AML-193 (cell line): Measurements from ENCODE around the gene ADAMTS17.

Experiments
- DNase-seq, 2 experiments: peaks; one replicate each; lab custom pipeline; 2025; lab: John Stamatoyannopoulos, UW

The ADAMTS17 gene

GRCh38 chr15:100249096-100249815 is 92.5 kb downstream of the ADAMTS17 start:
- no peak for DNase-seq

- DNase-seq, result no peak
These were observed 93.5 kb downstream of the ADAMTS17 start for GRCh38 chr15:100248236-100248635.

- DNase-seq, result no peak
These were observed 94.2 kb downstream of the ADAMTS17 start for GRCh38 chr15:100247228-100248225.

GRCh38 chr15:100245855-100246254 is 95.9 kb downstream of the ADAMTS17 start:
- DNase-seq, result no peak

GRCh38 chr15:100245487-100245820 is 96.3 kb downstream of the ADAMTS17 start:
- DNase-seq, result no peak

- no peak for DNase-seq
These were observed 96.8 kb downstream of the ADAMTS17 start for GRCh38 chr15:100244796-100245486.

- DNase-seq, result no peak
These were observed 98.8 kb downstream of the ADAMTS17 start for GRCh38 chr15:100242989-100243388.

- DNase-seq, result no peak
These were observed 99.9 kb downstream of the ADAMTS17 start for GRCh38 chr15:100241572-100242482.

- no peak for DNase-seq
These were observed 104.6 kb downstream of the ADAMTS17 start for GRCh38 chr15:100236981-100237720.

GRCh38 chr15:100235030-100235617 is 106.7 kb downstream of the ADAMTS17 start:
- DNase-seq, result no peak

GRCh38 chr15:100234158-100235029 is 107.4 kb downstream of the ADAMTS17 start:
- no peak for DNase-seq

GRCh38 chr15:100230784-100231183 is 111.0 kb downstream of the ADAMTS17 start:
- DNase-seq, result no peak

GRCh38 chr15:100229181-100230163 is 112.3 kb downstream of the ADAMTS17 start:
- no peak for DNase-seq

GRCh38 chr15:100227781-100228180 is 114.0 kb downstream of the ADAMTS17 start:
- no peak for DNase-seq

GRCh38 chr15:100226107-100226506 is 115.7 kb downstream of the ADAMTS17 start:
- DNase-seq, result no peak

GRCh38 chr15:100224206-100225185 is 117.3 kb downstream of the ADAMTS17 start:
- no peak for DNase-seq

GRCh38 chr15:100222349-100222715 is 119.4 kb downstream of the ADAMTS17 start:
- no peak for DNase-seq
